Measurements from ENCODE around the gene EXD1.
A peak's percentile ranks its signal among the peaks of the same experiment; 100 is the strongest.
"Not testable (repeated sequence)": the region's sequence is repeated elsewhere in the genome, so short reads cannot be mapped to it uniquely, and the experiment has no call there.

EXD1 gene, protein sequence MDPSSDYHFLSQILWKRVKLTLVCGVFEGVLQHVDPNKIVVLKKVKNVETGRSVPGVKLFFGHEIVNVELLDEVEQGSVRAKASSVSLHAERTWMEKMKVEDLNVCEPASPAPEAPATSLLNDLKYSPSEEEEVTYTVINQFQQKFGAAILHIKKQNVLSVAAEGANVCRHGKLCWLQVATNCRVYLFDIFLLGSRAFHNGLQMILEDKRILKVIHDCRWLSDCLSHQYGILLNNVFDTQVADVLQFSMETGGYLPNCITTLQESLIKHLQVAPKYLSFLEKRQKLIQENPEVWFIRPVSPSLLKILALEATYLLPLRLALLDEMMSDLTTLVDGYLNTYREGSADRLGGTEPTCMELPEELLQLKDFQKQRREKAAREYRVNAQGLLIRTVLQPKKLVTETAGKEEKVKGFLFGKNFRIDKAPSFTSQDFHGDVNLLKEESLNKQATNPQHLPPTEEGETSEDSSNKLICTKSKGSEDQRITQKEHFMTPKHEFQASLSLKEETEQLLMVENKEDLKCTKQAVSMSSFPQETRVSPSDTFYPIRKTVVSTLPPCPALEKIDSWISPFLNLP

DNA sequence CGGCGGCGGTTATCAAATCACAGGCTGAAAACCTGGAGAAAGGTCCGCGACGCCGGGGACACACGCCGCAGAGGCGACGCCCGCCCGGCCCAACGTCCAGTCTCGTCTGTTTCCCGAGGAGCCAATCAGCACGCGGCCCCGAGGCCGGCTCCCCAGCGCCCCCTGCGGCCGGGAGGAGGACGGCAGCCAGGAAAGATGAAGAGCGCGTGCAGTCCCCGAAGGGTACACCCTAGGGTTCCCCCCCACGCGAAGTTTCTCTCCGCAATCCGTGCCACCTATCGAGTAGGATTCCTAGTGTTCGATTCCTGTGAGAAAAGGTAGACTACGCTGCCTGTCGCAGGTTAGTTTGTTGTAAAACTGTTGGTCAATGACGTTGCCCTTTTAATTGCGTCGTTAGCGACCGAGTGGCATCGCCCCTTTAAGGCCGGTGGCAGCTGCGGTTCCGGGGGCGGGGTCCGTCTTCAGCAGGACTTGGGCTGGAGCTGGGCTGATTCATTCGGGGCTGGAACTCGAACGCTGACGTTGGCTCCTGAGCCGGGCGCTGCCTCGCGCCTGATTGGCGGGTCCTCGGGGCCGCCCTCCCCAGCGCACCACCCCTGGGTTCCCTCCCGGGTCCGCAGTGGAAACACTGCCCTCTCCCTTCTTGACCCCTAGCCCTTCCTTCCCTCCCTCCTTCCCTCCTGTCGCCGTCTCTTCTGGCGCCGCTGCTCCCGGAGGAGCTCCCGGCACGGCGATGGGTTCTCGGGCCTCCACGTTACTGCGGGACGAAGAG lies at the start of gene EXD1, which contains the start of gene CHP1:
Gene EXD1, minus strand, starts transcription at position 108 of the 772 bp plus-strand sequence. CDS start 4,182 bp downstream, outside the sequence.
Gene CHP1, plus strand, starts transcription at position 619 of the 772 bp plus-strand sequence. Its CDS starts 115 bp downstream, at position 734.
- DNase-seq = peak; percentile 79 to 89 (median 84)

- DNase-seq = no peak
These were observed 49.2 kb upstream of the EXD1 start for GRCh38 chr15:41279535-41280283.

DNA sequence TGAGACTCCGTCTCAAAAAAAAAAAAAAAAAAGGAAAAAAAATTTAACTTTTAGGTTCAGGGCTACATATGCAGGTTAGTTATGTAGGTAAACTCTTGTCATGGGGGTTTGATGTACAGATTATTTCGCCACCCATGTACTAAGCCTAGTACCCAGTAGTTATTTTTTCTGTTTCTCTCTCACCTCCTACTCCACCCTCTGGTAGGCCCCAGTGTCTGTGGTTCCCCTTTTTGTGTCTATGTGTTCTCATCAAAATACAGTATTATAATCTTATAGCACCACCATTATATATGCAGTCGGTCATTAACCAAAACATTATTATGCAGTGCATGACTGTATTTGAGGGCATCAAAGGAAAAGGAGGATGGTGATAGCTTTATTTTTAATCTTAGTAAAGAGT lies 47.8 kb upstream of the EXD1 start:
- no peak for DNase-seq

GRCh38 chr15:41276831-41277230 lies 46.3 kb upstream of the EXD1 start:
- no peak for DNase-seq

- DNase-seq = no peak
These were observed 39.3 kb upstream of the EXD1 start for GRCh38 chr15:41269887-41270286.

DNA sequence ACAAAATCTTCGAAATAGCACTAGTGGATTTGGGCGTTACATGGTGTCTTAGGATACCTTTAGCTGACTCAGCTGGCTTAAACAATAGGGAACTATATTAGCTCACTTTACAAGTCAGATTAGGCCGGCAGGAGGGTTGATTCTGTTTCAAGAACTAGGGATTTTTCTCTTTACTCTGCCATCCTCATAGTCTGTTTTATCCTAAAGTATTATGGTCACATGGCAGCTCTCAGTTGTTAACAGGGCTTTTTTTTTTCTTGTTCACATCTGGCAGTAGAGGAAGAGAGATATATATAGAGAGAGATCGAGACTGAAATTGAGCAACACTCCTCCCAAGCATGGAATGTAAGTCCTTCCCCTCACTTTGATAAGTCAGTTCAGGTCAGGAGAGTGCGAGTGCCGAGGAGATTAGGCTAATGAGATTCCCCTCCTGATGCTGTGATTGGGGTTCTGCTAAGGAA lies 33.4 kb upstream of the EXD1 start:
- DNase-seq = no peak

DNA sequence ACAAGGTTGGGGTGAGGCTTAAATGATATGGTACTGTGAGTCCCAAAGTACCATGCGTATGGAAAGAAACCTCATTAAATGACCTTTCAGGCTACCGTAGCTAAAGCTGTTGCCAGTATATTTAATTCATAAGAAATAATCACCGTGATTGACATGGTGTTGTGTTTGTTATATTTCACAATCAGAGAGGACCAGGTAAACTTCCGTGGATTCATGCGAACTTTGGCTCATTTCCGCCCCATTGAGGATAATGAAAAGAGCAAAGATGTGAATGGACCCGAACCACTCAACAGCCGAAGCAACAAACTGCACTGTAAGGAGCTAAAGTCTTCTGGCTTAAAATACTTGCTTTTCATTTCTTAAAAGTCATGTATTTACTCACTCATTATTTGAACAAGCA lies 32.0 kb upstream of the EXD1 start:
- DNase-seq = no peak

DNA sequence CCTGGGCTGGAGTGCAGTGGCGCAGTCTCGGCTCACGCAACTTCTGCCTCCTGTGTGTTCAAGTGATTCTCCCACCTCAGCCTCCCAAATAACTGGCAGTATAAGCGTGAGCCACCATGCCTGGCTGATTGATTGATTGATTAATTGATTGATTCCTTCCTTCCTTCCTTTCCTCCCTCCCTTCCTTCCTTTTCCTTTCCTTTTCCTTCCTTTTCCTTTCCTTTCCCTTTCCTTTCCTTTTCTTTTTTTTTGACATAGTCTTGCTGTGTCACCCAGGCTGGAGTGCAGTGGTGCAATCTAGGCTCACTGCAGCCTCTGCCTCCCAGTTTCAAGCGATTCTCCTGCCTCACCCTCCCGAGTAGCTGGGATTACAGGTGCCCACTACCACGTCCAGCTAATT lies 30.4 kb upstream of the EXD1 start:
- DNase-seq = not testable (repeated sequence)

DNA sequence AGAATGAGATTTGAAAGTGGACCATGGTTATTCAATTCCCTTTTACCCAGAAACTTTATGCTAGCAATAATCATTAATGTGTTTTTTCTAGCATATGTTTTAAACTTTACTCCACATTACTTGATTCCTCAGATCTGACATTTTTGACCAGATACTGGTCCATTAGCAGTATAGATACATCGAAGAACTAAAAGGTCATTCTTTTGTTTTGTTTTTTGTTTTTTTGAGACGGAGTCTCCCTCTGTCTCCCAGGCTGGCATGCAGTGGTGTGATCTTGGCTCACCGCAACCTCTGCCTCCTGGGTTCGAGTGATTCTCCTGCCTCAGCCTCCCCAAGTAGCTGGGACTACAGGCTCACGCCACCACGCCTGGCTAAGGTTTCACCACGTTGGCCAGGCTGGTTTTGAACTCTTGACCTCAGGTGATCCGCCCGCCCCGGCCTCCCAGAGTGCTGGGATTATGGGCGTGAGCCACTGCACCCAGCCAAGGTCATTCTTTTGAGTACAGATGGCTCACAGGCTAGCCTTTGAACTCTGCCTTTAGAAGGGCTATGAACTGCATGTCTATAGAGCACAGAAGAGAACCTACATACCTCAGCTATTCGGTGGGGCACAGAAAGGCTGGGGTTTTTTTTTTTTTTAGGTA lies 29.1 kb upstream of the EXD1 start:
- DNase-seq = no peak

DNA sequence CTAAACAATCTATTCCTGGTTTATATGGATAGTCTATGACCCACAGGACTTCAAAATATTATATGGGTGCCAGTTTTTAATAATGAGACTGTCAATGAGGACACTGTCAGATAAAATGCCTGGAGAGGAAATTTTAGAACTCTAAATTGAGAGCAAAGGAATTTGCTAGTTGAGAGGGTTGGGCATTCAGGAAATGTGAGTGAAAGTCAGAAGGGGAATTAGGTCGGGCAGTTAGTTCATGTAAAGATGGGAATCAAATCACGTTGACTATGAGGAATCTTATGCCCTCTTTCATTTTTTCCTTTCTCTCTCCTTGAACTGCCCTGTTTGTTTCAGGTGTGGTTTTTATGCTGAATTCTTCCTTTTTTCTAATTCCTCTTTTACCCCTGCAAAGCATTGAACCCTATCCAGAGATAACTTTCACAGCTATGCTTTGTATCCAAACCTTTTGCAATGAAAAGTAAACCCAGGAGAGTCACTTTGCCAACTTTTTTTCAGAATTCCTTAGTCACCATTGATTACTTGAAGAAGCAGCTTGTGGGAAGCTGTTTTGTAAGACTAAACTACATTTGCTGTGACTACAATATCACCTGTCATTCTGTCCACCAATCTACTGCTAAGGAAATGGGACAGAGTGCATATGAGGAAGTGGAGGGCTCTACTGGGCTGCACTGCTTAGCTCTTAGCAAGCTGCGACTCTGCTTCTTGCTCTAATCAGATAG lies 28.4 kb upstream of the EXD1 start:
- no peak for DNase-seq

DNA sequence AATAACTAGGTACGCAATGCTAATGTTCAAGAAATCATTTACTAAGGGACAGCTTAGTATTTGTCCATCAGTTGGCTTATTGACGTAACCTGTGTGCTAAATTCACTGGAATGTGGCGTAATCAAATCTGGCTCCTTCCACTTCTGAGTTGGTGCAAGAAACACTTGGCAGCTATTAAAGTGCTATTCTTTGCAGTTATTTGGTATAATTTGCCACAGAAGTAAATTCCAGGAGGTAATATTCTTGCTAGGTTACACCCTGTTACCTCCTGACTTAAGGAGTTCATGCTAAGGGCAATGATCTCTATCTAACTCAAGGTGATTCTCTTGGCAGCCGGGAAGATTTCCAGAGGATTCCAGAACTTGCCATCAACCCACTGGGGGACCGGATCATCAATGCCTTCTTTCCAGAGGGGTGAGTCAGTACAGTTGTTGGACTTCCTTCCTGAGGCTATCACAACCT lies 26.1 kb upstream of the EXD1 start:
- no peak for DNase-seq

DNA sequence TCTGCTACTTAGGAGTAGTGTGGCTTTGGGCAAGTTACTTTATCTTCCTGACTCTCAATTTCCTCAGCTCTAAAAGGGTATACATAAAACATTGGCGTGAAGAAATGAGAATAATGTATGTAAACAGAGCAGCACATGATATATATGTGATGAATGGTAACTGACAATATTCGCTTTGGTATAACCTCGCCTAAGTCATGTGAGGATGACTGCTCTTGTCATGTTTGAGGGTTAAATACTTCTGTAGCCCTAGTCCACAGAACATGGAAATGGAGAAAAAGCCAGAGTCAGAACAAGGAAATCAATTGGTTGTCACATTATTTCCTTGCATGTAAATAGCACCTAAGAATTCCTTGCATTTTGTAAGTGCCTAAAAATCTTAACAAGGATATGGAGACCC lies 25.5 kb upstream of the EXD1 start:
- no peak for DNase-seq

- DNase-seq = no peak
These were observed 24.0 kb upstream of the EXD1 start for GRCh38 chr15:41254560-41254959.

GRCh38 chr15:41251411-41251810 lies 20.9 kb upstream of the EXD1 start:
- DNase-seq = no peak

DNA sequence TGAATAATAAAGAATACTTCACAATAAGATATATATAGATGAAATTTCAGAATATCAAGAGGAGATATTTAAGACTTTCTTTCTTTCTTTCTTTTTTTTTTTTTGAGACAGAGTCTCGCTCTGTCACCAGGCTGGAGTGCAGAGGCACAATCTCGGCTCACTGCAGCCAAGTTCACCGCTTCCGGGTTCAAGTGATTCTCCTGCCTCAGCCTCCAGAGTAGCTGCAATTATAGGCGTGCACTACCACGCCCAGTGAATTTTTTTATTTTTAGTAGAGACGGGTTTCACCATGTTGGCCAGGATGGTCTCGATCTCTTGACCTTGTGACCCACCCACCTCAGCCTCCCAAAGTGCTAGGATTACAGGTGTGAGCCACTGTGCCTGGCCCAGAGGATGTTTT lies 20.2 kb upstream of the EXD1 start:
- DNase-seq = not testable (repeated sequence)

DNA sequence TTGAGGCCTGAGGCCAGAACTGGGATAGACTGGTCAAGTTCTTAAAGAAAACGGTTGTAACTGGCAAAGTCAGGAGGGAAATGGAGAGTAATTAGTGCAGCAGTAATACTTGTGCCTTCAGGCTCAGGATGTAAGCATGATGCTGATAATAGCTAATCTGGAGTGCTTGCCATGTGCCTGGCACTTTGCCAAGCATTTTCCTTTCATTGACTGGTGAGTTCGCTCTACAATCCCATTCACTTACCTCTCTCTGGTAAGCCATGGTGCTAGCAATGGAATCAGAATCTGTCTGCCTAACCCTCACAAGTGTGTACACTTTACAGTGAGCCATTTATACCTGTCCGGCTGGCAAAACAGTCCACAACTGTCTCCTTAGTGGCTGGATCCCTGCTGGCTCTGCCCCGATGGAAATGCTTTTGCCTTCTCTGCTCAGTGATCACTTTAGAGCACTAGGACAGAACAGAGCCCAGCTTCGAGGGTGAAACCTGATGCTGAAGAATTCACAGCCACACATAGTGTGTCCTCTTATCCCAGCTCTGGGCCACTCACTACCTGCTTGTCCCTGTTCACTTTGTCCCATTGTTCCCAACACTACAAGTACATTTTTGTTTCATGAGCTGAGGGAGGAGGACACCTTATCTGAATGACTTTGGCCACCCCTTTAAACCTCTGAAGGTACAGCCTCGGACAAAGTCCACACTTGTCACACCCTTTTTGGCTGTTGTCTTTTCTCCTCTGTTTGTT lies 10.8 kb upstream of the EXD1 start:
- no peak for DNase-seq

DNA sequence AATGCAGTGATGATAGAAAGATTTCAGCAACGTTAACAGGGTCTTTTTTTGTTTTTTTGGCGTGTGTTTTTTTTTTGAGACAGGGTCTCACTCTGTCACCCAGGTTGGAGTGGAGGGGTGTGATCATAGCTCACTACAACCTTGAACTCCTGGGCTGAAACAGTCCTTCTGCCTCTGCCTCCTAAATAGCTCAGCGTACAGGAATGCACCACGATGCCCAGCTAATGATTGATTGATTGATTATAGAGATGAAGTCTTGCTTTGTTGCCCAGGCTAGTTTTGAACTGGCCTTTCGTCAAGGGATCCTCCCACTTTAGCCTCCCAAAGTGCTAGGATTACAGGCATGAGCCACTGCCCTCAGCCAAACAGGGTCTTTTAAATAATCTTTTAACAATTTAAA lies 7.5 kb upstream of the EXD1 start:
- no peak for DNase-seq

DNA sequence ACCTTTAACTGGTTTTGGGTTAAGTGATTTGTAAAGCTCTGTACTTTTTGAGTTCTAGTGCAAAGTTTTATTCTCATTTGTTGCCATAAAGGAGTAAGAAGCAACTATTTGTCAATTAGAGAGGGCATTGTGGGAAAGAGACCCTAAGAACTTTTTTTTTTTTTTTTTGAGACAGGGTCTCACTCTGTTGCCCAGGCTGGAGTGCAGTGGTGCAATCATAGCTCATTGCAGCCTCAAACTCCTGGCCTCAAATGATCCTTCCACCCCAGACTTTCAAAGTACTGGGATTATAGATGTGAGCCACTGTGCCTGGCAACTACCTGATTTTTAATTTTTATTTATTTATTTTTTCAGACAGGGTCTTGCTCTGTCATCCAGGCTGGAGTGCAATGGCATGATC lies 5.4 kb upstream of the EXD1 start:
- no peak for DNase-seq

GRCh38 chr15:41235228-41235627 lies 4.7 kb upstream of the EXD1 start:
- DNase-seq = not testable (repeated sequence)

DNA sequence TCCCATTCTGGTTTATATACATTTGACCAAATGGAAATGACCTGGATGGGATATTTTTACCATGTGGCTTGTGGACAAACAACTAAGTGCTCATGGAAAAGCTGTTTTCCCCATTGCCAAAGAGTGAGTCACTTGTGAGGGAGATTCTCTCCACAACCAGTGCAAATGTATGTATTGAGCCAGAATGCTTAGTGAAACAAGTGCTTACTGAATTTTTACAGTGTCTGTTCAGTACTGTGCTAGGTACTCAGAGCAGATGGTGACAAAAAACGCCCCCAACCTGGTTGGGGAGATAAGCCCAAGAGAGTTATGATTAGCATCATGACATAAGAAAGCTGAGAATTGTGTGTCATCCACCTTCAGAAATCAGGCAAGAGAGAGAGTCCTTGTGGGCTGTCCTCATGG lies 2.8 kb upstream of the EXD1 start:
- DNase-seq = no peak

Measured in activated naive CD4-positive, alpha-beta T cell (primary cell).